Suprapubic skin (tissue), 4 donors: ENCODE data around the gene SP2. TPM values are rescaled to one million over a fixed set of nuclear protein-coding genes. Genes with fewer than 3 reads are reported as not detected.

ENCODE experiments used
- DNase-seq, 2 donors: peaks; one replicate each; pipeline ENCODE4 v3.0.0-alpha.2; 2019; ENCODE audit warnings: low spot score in 2 of 2
- H3K27ac ChIP-seq: fragments of 200-600 bp; sonication (generic); one replicate; pipeline ENCODE4 v1.5.1; 2019
- H3K27me3 ChIP-seq: fragments of 200-600 bp; sonication (generic); one replicate; pipeline ENCODE4 v1.5.1; 2019
- H3K36me3 ChIP-seq: fragments of 200-600 bp; sonication (generic); one replicate; pipeline ENCODE4 v1.5.1; 2019
- H3K4me1 ChIP-seq: fragments of 200-600 bp; sonication (generic); one replicate; pipeline ENCODE4 v1.5.1; 2019
- H3K4me3 ChIP-seq: fragments of 200-600 bp; sonication (generic); one replicate; pipeline ENCODE4 v1.5.1; 2019; ENCODE audit warnings: mild to moderate bottlenecking
- H3K9me3 ChIP-seq: fragments of 200-600 bp; sonication (generic); one replicate; pipeline ENCODE4 v1.5.1; 2019
- EP300 ChIP-seq: sonication (generic); formaldehyde crosslinking; IDR thresholded peaks from one replicate; pipeline ENCODE4 v1.6.1; 2017; ENCODE audit warnings: antibody characterized with exemption
- POLR2A ChIP-seq, 2 donors: fragments of 450-650 bp; IDR thresholded peaks; one replicate each; pipeline ENCODE4 v1.6.1; 2017; ENCODE audit warnings: antibody characterized with exemption in 2 of 2, mild to moderate bottlenecking in 2 of 2, moderate library complexity in 2 of 2
- POLR2AphosphoS5 ChIP-seq, 3 donors: sonication (generic); formaldehyde crosslinking; IDR thresholded peaks; one replicate each; pipeline ENCODE4 v1.6.1; 2017; ENCODE audit warnings: antibody characterized with exemption in 3 of 3
- WGBS: methylation state at CpG from one replicate; pipeline ENCODE4 v1.1.5; 2018; 5-methylcytosine and 5-hydroxymethylcytosine counted together
- total RNA-seq, 4 donors: library from RNA; depleted of rRNA; stranded (reverse); fragments of >200 nt; gene quantifications; one replicate each; pipeline ENCODE4 v1.1.0, GENCODE V29; 2016
- TF ChIP-seq, protein P1 (sequence below), 2 donors: fragments of 200-600 bp in 1 of 2; fragments of 450-650 bp in 1 of 2; sonication (generic) in 1 of 2; IDR thresholded peaks; one replicate each; pipeline ENCODE4 v1.5.1; 2016 to 2019; ENCODE audit warnings: antibody characterized with exemption in 2 of 2, mild to moderate bottlenecking in 1 of 2, moderate library complexity in 1 of 2

Gene SP2
- total RNA-seq, 4 donors from 2014 or later, result 6.9 to 12.7 (median 9.8) TPM

DNA sequence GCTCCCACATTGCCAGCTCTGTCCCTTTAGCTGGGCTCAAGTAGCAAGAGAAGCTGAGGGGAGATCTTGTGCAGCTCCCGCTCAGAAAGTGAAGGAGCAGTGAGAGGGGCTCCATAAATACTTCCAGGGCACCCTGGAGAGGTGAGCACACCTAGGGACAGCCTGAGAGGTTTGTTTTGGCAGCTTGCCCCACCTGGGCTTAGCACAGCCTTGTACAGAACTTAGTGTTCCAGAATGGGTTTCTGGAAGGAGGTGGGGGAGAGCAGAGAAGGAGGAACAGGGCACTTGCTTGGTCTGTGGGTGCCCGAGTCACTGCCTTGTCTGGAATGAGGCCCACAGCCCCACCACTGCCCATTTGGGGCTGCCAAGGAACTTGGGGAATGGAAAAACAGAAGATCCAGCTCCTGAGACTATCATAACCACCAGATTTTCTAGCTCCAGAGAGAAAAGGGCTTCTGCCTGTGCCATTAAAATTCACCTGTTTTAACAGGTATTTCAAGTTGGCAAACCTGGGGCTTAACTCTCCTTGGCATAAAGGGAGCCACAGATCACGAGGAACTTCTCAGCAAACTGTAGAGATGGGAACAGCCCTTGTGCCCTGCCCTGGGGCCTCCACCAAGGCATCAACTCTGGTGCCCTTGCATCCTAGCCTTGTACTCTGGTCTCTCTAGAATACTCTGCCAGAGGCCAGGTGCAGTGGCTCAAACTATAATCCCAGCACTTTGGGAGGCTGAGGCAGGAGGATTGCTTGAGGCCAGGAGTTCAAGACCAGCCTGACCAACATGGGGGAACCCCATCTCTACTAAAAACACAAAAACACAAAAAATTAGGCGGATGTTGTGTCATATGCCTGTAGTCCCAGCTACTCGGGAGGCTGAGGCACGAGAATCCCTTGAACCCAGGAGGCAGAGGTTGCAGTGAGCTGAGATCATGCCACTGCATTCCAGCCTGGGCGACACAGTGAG is 59.7 kb downstream of the SP2 start:
- Histone ChIP-seq H3K36me3 (no peaks in the 10 kb centered on the region), H3K4me1 (peaks cover 41% of the 10 kb centered on the region), H3K27ac (peak overlapping the region; percentile 74), H3K4me3 (peak overlapping the region; percentile 34), H3K9me3 (no peaks in the 10 kb centered on the region), H3K27me3 (no peaks in the 10 kb centered on the region)
- DNase-seq, result no peak
- no peak for TF ChIP-seq POLR2AphosphoS5 (IDR thresholded peaks at IDR 0.05)
- TF ChIP-seq, protein P1, sequence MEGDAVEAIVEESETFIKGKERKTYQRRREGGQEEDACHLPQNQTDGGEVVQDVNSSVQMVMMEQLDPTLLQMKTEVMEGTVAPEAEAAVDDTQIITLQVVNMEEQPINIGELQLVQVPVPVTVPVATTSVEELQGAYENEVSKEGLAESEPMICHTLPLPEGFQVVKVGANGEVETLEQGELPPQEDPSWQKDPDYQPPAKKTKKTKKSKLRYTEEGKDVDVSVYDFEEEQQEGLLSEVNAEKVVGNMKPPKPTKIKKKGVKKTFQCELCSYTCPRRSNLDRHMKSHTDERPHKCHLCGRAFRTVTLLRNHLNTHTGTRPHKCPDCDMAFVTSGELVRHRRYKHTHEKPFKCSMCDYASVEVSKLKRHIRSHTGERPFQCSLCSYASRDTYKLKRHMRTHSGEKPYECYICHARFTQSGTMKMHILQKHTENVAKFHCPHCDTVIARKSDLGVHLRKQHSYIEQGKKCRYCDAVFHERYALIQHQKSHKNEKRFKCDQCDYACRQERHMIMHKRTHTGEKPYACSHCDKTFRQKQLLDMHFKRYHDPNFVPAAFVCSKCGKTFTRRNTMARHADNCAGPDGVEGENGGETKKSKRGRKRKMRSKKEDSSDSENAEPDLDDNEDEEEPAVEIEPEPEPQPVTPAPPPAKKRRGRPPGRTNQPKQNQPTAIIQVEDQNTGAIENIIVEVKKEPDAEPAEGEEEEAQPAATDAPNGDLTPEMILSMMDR (IDR thresholded peaks at IDR 0.05), result no peak
- TF ChIP-seq EP300, result no peak
- no peak for TF ChIP-seq POLR2A (IDR thresholded peaks at IDR 0.05)
- WGBS, result 84% methylated on average over 7 of the region's 7 CpGs

DNA sequence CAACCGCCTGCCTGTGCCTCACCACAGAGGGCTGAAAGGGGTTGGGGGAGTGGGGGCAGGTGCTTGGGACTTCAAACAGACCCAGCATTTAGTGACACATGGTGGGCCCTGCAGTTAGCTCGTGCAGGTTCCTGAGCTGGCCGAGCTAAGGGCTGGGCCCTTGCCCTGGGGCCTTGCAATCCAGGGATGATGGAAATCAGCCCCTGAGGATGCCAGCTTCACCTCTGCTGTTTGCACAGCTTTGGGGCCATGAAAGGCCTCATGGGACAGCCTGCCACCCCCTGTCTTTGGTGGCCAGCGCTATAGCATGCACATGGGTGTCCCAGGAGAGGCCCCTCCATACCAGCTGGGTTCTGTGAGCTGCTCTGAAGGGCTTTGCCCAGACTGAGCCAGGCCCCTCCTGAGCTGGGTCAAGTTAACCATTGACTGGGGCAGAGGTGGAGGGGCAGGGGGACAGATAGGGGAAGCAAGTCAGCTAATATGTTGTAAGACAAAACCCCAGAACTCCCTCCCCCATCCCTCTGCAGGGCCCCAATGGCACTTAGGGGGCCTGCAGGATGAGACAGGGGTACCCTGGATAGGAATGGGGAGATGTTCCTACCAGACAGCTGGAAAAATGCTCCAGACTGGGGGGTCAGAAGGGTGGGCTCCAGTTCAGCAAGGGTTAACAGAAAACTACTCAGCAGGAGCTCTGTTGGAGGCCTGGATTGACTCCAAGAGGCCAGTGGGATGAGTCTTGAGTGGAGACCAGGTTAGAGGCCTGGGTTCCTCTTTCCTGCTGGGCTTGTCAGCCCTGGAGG is 61.0 kb downstream of the SP2 start:
- TF ChIP-seq, protein P1 (IDR thresholded peaks at IDR 0.05), result no peak
- TF ChIP-seq POLR2A (IDR thresholded peaks at IDR 0.05) (no peak), POLR2AphosphoS5 (IDR thresholded peaks at IDR 0.05) (no peak), EP300 (no peak)
- H3K9me3 ChIP-seq, result no peaks in the 10 kb centered on the region
- no peaks in the 10 kb centered on the region for H3K36me3 ChIP-seq
- 77% methylated on average over 3 of the region's 4 CpGs for WGBS
- H3K4me3 ChIP-seq, result peak overlapping the region; percentile 34
- peaks cover 41% of the 10 kb centered on the region for H3K4me1 ChIP-seq
- peak overlapping the region; percentile 74 for H3K27ac ChIP-seq
- H3K27me3 ChIP-seq, result no peaks in the 10 kb centered on the region
- DNase-seq, result no peak

DNA sequence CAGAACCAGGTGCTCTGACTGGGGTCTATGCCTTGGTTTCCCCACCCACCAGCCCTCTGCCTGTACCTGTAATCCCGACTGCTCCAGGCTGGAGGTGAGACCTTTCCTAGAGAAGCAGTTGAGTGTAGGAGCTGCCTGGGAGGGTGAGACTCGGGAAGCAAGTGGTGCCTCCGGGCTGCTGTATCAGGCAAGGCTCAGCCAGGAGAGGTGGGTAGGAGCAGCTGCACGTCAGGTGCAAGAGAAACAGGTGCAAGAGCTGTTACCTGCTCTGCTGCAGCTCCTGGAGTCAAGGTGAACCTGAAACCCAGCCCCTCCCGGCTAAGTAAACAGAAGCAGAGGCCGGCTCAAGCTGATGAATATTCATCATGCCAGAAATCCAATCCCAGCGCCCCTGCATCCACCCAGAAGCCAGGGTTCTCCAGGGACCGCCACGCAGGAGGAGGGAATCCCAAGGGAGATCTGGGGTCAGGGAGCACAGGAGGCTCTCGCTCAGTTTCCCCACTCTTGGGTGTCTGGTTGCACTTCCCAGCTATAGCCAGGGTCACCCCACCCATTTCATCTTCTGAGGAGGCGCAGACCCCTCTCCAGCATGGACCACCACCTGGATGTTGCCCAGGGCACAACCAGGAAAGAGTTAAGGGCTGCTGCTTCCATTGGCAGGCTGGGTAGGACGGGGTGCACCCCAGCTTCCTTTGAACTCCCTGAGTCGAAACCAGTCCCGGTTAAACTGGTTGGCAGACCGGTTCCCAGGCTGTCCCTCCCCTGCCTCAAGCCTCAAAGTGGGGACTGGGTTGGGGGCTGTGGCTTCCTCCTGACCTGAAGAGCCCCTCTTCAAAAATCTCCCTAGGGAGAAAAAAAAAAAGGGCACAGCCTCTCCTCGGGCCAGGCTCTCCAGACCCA is 61.8 kb downstream of the SP2 start, which contains the start of gene PRR15L:
Gene PRR15L (minus strand): TSS at position 293 of the 900 bp plus-strand sequence. CDS start 4,649 bp downstream, outside the sequence.
- no peaks in the 10 kb centered on the region for H3K9me3 ChIP-seq
- WGBS, result 28% methylated on average over 12 of the region's 16 CpGs
- TF ChIP-seq, protein P1 (IDR thresholded peaks at IDR 0.05), result no peak
- TF ChIP-seq POLR2A (IDR thresholded peaks at IDR 0.05) (no peak), POLR2AphosphoS5 (IDR thresholded peaks at IDR 0.05) (no peak), EP300 (no peak)
- peak within 1 kb of the TSS; percentile 74 for H3K27ac ChIP-seq
- H3K36me3 ChIP-seq, result no peaks in the 10 kb centered on the region
- H3K4me3 ChIP-seq, result peak within 1 kb of the TSS; percentile 34
- H3K4me1 ChIP-seq, result peaks cover 41% of the 10 kb centered on the region
- DNase-seq, result no peak
- H3K27me3 ChIP-seq, result no peaks in the 10 kb centered on the region

DNA sequence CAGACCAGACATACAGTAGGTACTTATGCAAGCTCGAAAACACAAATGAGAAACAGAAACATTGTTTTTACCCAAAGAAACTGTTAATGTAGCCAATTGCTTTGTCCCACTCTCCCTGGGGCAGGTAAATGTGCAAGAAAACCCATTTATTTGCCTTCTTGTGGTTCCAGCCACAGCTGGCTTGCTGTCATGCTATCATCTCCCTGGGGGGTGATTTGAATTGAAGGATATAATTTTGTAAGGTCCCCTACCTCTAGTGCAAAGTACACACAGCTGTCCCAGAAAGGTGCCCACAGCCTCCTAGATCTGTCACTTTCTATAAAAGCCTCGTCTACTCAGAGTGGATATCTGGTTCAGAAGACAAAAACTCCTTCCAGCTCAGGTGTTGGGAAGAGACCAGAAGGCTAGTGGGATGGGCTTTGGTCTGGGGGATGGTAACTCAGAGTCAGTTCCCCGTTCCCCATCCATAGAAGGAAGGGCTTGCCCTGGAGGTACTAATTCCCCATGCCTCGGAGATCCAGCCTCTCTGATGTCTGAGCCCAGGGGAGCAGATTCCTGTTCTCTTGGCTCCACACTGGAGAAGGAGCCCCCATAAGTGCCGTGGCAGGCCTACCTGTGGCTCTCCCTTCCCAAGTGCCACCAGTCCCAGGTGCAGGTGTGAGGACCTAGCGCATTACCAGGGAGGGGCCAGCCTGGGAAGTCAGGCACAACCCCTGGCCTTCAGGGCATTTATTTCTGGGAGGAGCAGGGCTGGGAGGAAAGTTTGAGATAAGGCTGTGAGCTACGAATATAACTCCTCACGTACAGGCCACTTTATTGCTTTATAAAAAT is 64.0 kb downstream of the SP2 start:
- no peak for DNase-seq
- Histone ChIP-seq H3K27me3 (no peaks in the 10 kb centered on the region), H3K4me1 (peaks cover 41% of the 10 kb centered on the region), H3K36me3 (no peaks in the 10 kb centered on the region), H3K4me3 (no peak overlapping the region), H3K27ac (no peak overlapping the region), H3K9me3 (no peaks in the 10 kb centered on the region)
- no peak for TF ChIP-seq POLR2AphosphoS5 (IDR thresholded peaks at IDR 0.05)
- TF ChIP-seq, protein P1 (IDR thresholded peaks at IDR 0.05), result no peak
- no peak for TF ChIP-seq POLR2A (IDR thresholded peaks at IDR 0.05)
- no peak for TF ChIP-seq EP300
- 49% methylated on average over 7 of the region's 8 CpGs for WGBS
